Stimulated activated CD4-positive, alpha-beta T cell treated with anti-CD3 and anti-CD28 coated beads, Interleukin-2, amount 100 ng/mL, for 24 hours (primary cell): Measurements from ENCODE around the gene CTBS.
A peak's percentile ranks its signal among the peaks of the same experiment; 100 is the strongest.
"Not testable (repeated sequence)": the region's sequence is repeated elsewhere in the genome, so short reads cannot be mapped to it uniquely, and the experiment has no call there.

ENCODE experiments used
- DNase-seq, 2 donors: peaks; one replicate each; pipeline ENCODE4 v3.0.0-alpha.2; 2020

Gene CTBS

GRCh38 chr1:84583648-84584047, 9.4 kb upstream of the CTBS start:
- no peak for DNase-seq

GRCh38 chr1:84582802-84583587, 8.8 kb upstream of the CTBS start:
- no peak for DNase-seq

GRCh38 chr1:84581648-84582047, 7.4 kb upstream of the CTBS start:
- DNase-seq, result no peak

GRCh38 chr1:84574936-84575335, 696 bp upstream of the CTBS start:
- DNase-seq, result no peak

- no peak for DNase-seq
Measured at GRCh38 chr1:84573481-84573966, 716 bp downstream of the CTBS start.

- DNase-seq, result no peak
Measured at GRCh38 chr1:84571150-84571535, 3.1 kb downstream of the CTBS start.

GRCh38 chr1:84570436-84571149, 3.6 kb downstream of the CTBS start:
- no peak for DNase-seq

GRCh38 chr1:84569216-84569615, 5.0 kb downstream of the CTBS start:
- no peak for DNase-seq

- no peak for DNase-seq
Measured at GRCh38 chr1:84550826-84551225, 23.4 kb downstream of the CTBS start.

- DNase-seq, result no peak
Measured at GRCh38 chr1:84541679-84542078, 32.6 kb downstream of the CTBS start.

GRCh38 chr1:84540759-84541158, 33.5 kb downstream of the CTBS start:
- DNase-seq, result no peak

- DNase-seq, result no peak
Measured at GRCh38 chr1:84539972-84540371, 34.3 kb downstream of the CTBS start.

- DNase-seq, result no peak
Measured at GRCh38 chr1:84538599-84538998, 35.6 kb downstream of the CTBS start.

GRCh38 chr1:84525779-84526178, 48.5 kb downstream of the CTBS start:
- no peak for DNase-seq

GRCh38 chr1:84524590-84524989, 49.6 kb downstream of the CTBS start:
- DNase-seq, result no peak

- DNase-seq, result no peak
Measured at GRCh38 chr1:84510668-84511067, 63.6 kb downstream of the CTBS start.

- DNase-seq, result no peak
Measured at GRCh38 chr1:84510165-84510564, 64.1 kb downstream of the CTBS start.

- no peak for DNase-seq
Measured at GRCh38 chr1:84509029-84509428, 65.2 kb downstream of the CTBS start.

- no peak for DNase-seq
Measured at GRCh38 chr1:84508510-84508909, 65.7 kb downstream of the CTBS start.

GRCh38 chr1:84507887-84508286, 66.4 kb downstream of the CTBS start:
- not testable (repeated sequence) for DNase-seq

- DNase-seq, result no peak
Measured at GRCh38 chr1:84506729-84507453, 67.3 kb downstream of the CTBS start.

- peak; percentile 98 to 99 for DNase-seq
Measured at GRCh38 chr1:84506002-84506728, 68.1 kb downstream of the CTBS start, which contains the start of the genes GNG5 and SPATA1. GNG5 (minus strand) TSS chr1:84506581; CDS start chr1:84506091, 490 bp downstream. SPATA1 (plus strand) TSS chr1:84506386; CDS start chr1:84516360, 9,974 bp downstream.
